Measurements from ENCODE around the gene IPO8.

Gene IPO8

GRCh38 chr12:30661210-30661609 lies 34.5 kb downstream of the IPO8 start:
- Histone ChIP-seq H3K27me3 (ENCODE audit: control insufficient read depth, insufficient read depth, low read length) (no peaks in the 10 kb centered on the region), H3K4me3 (ENCODE audit: low read length) (no peak overlapping the region), H3K36me3 (ENCODE audit: control insufficient read depth, insufficient read depth, low read length) (peaks cover 2% of the 10 kb centered on the region), H3K4me1 (ENCODE audit: control insufficient read depth, insufficient read depth, low read length) (no peaks in the 10 kb centered on the region), H3K27ac (ENCODE audit: low read depth, low read length) (no peak overlapping the region), H3K9ac (ENCODE audit: low read length) (no peak overlapping the region)

- H3K27me3 ChIP-seq (ENCODE audit: control insufficient read depth, insufficient read depth, low read length), result no peaks in the 10 kb centered on the region
- no peak overlapping the region for H3K4me3 ChIP-seq (ENCODE audit: low read length)
- H3K27ac ChIP-seq (ENCODE audit: low read depth, low read length), result no peak overlapping the region
- no peaks in the 10 kb centered on the region for H3K4me1 ChIP-seq (ENCODE audit: control insufficient read depth, insufficient read depth, low read length)
- peaks cover 3% of the 10 kb centered on the region for H3K36me3 ChIP-seq (ENCODE audit: control insufficient read depth, insufficient read depth, low read length)
- no peak overlapping the region for H3K9ac ChIP-seq (ENCODE audit: low read length)
Observed at GRCh38 chr12:30652034-30652696, 43.5 kb downstream of the IPO8 start.

- H3K36me3 ChIP-seq (ENCODE audit: control insufficient read depth, insufficient read depth, low read length), result peaks cover 3% of the 10 kb centered on the region
- no peak overlapping the region for H3K9ac ChIP-seq (ENCODE audit: low read length)
- H3K4me3 ChIP-seq (ENCODE audit: low read length), result no peak overlapping the region
- no peaks in the 10 kb centered on the region for H3K4me1 ChIP-seq (ENCODE audit: control insufficient read depth, insufficient read depth, low read length)
- no peak overlapping the region for H3K27ac ChIP-seq (ENCODE audit: low read depth, low read length)
- no peaks in the 10 kb centered on the region for H3K27me3 ChIP-seq (ENCODE audit: control insufficient read depth, insufficient read depth, low read length)
Observed at GRCh38 chr12:30646821-30647220, 48.8 kb downstream of the IPO8 start.

- H3K4me1 ChIP-seq (ENCODE audit: control insufficient read depth, insufficient read depth, low read length), result no peaks in the 10 kb centered on the region
- no peaks in the 10 kb centered on the region for H3K36me3 ChIP-seq (ENCODE audit: control insufficient read depth, insufficient read depth, low read length)
- H3K27me3 ChIP-seq (ENCODE audit: control insufficient read depth, insufficient read depth, low read length), result no peaks in the 10 kb centered on the region
- H3K9ac ChIP-seq (ENCODE audit: low read length), result no peak overlapping the region
- no peak overlapping the region for H3K27ac ChIP-seq (ENCODE audit: low read depth, low read length)
- H3K4me3 ChIP-seq (ENCODE audit: low read length), result no peak overlapping the region
Observed at GRCh38 chr12:30643366-30643765, 52.3 kb downstream of the IPO8 start.

GRCh38 chr12:30640392-30640791 lies 55.3 kb downstream of the IPO8 start:
- Histone ChIP-seq H3K36me3 (ENCODE audit: control insufficient read depth, insufficient read depth, low read length) (no peaks in the 10 kb centered on the region), H3K4me1 (ENCODE audit: control insufficient read depth, insufficient read depth, low read length) (no peaks in the 10 kb centered on the region), H3K4me3 (ENCODE audit: low read length) (no peak overlapping the region), H3K27ac (ENCODE audit: low read depth, low read length) (no peak overlapping the region), H3K27me3 (ENCODE audit: control insufficient read depth, insufficient read depth, low read length) (no peaks in the 10 kb centered on the region), H3K9ac (ENCODE audit: low read length) (no peak overlapping the region)

GRCh38 chr12:30635385-30635784 lies 60.3 kb downstream of the IPO8 start:
- H3K27ac ChIP-seq (ENCODE audit: low read depth, low read length), result no peak overlapping the region
- H3K4me3 ChIP-seq (ENCODE audit: low read length), result no peak overlapping the region
- H3K4me1 ChIP-seq (ENCODE audit: control insufficient read depth, insufficient read depth, low read length), result no peaks in the 10 kb centered on the region
- peaks cover 9% of the 10 kb centered on the region for H3K36me3 ChIP-seq (ENCODE audit: control insufficient read depth, insufficient read depth, low read length)
- H3K9ac ChIP-seq (ENCODE audit: low read length), result no peak overlapping the region
- no peaks in the 10 kb centered on the region for H3K27me3 ChIP-seq (ENCODE audit: control insufficient read depth, insufficient read depth, low read length)

- Histone ChIP-seq H3K27me3 (ENCODE audit: control insufficient read depth, insufficient read depth, low read length) (no peaks in the 10 kb centered on the region), H3K4me1 (ENCODE audit: control insufficient read depth, insufficient read depth, low read length) (no peaks in the 10 kb centered on the region), H3K4me3 (ENCODE audit: low read length) (no peak overlapping the region), H3K36me3 (ENCODE audit: control insufficient read depth, insufficient read depth, low read length) (peaks cover 10% of the 10 kb centered on the region), H3K27ac (ENCODE audit: low read depth, low read length) (no peak overlapping the region), H3K9ac (ENCODE audit: low read length) (no peak overlapping the region)
Observed at GRCh38 chr12:30631740-30632139, 63.9 kb downstream of the IPO8 start.

- Histone ChIP-seq H3K36me3 (ENCODE audit: control insufficient read depth, insufficient read depth, low read length) (peaks cover 10% of the 10 kb centered on the region), H3K4me1 (ENCODE audit: control insufficient read depth, insufficient read depth, low read length) (no peaks in the 10 kb centered on the region), H3K9ac (ENCODE audit: low read length) (no peak overlapping the region), H3K27me3 (ENCODE audit: control insufficient read depth, insufficient read depth, low read length) (no peaks in the 10 kb centered on the region), H3K27ac (ENCODE audit: low read depth, low read length) (no peak overlapping the region), H3K4me3 (ENCODE audit: low read length) (no peak overlapping the region)
Observed at GRCh38 chr12:30630979-30631285, 64.7 kb downstream of the IPO8 start.

- Histone ChIP-seq H3K4me3 (ENCODE audit: low read length) (no peak overlapping the region), H3K27me3 (ENCODE audit: control insufficient read depth, insufficient read depth, low read length) (no peaks in the 10 kb centered on the region), H3K36me3 (ENCODE audit: control insufficient read depth, insufficient read depth, low read length) (peaks cover 10% of the 10 kb centered on the region), H3K27ac (ENCODE audit: low read depth, low read length) (no peak overlapping the region), H3K9ac (ENCODE audit: low read length) (no peak overlapping the region), H3K4me1 (ENCODE audit: control insufficient read depth, insufficient read depth, low read length) (no peaks in the 10 kb centered on the region)
Observed at GRCh38 chr12:30630076-30630978, 65.3 kb downstream of the IPO8 start.

- H3K27ac ChIP-seq (ENCODE audit: low read depth, low read length), result no peak overlapping the region
- H3K4me3 ChIP-seq (ENCODE audit: low read length), result no peak overlapping the region
- H3K27me3 ChIP-seq (ENCODE audit: control insufficient read depth, insufficient read depth, low read length), result no peaks in the 10 kb centered on the region
- H3K9ac ChIP-seq (ENCODE audit: low read length), result no peak overlapping the region
- no peaks in the 10 kb centered on the region for H3K4me1 ChIP-seq (ENCODE audit: control insufficient read depth, insufficient read depth, low read length)
- H3K36me3 ChIP-seq (ENCODE audit: control insufficient read depth, insufficient read depth, low read length), result peaks cover 5% of the 10 kb centered on the region
Observed at GRCh38 chr12:30626847-30627246, 68.8 kb downstream of the IPO8 start.

GRCh38 chr12:30624009-30624408 lies 71.7 kb downstream of the IPO8 start:
- H3K9ac ChIP-seq (ENCODE audit: low read length), result no peak overlapping the region
- H3K4me3 ChIP-seq (ENCODE audit: low read length), result no peak overlapping the region
- H3K27me3 ChIP-seq (ENCODE audit: control insufficient read depth, insufficient read depth, low read length), result no peaks in the 10 kb centered on the region
- H3K4me1 ChIP-seq (ENCODE audit: control insufficient read depth, insufficient read depth, low read length), result no peaks in the 10 kb centered on the region
- no peak overlapping the region for H3K27ac ChIP-seq (ENCODE audit: low read depth, low read length)
- no peaks in the 10 kb centered on the region for H3K36me3 ChIP-seq (ENCODE audit: control insufficient read depth, insufficient read depth, low read length)

GRCh38 chr12:30622509-30622908 lies 73.2 kb downstream of the IPO8 start:
- Histone ChIP-seq H3K27ac (ENCODE audit: low read depth, low read length) (no peak overlapping the region), H3K4me1 (ENCODE audit: control insufficient read depth, insufficient read depth, low read length) (no peaks in the 10 kb centered on the region), H3K4me3 (ENCODE audit: low read length) (no peak overlapping the region), H3K36me3 (ENCODE audit: control insufficient read depth, insufficient read depth, low read length) (no peaks in the 10 kb centered on the region), H3K27me3 (ENCODE audit: control insufficient read depth, insufficient read depth, low read length) (no peaks in the 10 kb centered on the region), H3K9ac (ENCODE audit: low read length) (no peak overlapping the region)

Data from rectal smooth muscle tissue (tissue), 1 donor.